Kidney glomerular epithelial cell (primary cell): ENCODE measurements around the gene ZNF208.
"Not testable (repeated sequence)": the region's sequence is repeated elsewhere in the genome, so short reads cannot be mapped to it uniquely, and the experiment has no call there.

ENCODE experiments used
- DNase-seq: peaks from one replicate; lab custom pipeline; 2025; lab: John Stamatoyannopoulos, UW

ZNF208 gene

DNA sequence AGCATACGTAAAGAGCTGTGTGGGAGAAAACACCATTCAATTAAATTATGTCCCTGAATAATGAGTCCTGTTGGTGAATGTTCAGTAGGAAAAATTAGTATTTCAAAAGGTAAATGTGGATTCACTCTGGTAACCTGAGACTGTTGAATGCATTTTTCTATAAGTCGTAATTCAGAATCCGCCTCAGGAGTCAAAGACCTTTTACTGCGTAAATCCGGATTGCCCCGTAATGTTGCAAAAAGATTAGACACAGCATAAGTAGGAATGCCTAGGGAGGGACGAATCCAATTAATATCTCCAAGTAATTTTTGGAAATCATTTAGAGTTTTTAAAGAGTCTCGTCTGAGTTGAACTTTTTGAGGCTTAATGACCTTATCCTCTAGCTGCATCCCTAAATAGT lies 126.0 kb downstream of the ZNF208 start:
- not testable (repeated sequence) for DNase-seq

DNA sequence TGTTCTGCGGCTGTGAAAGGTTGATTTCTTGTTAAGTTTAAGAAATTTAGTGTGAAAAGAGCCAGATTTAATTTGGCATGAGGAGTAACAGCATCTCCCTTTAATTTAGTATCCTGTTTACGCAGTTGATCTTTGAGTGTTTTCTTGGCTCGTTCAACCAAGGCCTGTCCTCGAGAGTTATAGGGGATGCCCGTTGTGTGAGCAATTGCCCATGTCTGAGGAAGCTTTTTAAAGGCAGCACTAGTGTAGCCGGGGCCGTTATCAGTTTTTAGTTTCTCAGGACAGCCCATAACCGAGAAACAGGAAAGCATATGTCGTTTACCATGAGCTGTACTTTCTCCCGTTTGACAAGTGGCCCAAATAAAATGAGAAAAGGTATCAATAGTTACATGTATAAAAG lies 127.2 kb downstream of the ZNF208 start:
- DNase-seq: no peak
